ENCODE data around the gene SMAD6. TPM values are rescaled to one million over a fixed set of nuclear protein-coding genes. Genes with fewer than 3 reads are reported as not detected.

The SMAD6 gene
- total and polyA plus RNA-seq, 2 of the 4 experiments (the other 2 are of a cell fraction): 4.8 to 8.5 TPM

- H2BK120ac ChIP-seq (ENCODE audit: low read depth, low read length): no peak overlapping the region
- no peak overlapping the region for H4K91ac ChIP-seq (ENCODE audit: insufficient read depth, low read depth, low read length)
- H4K20me1 ChIP-seq (ENCODE audit: insufficient read depth, low read length): peaks cover 22% of the 10 kb centered on the region
- H3K4me2 ChIP-seq (ENCODE audit: low read depth, low read length): no peak overlapping the region
- BruUV-seq (replicated peaks): no TSS peak
- no peak overlapping the region for H2AK5ac ChIP-seq (ENCODE audit: low read depth, low read length)
- no peak overlapping the region for H3K14ac ChIP-seq (replicated peaks; ENCODE audit: low read depth, low read length)
- no peak overlapping the region for H3K27ac ChIP-seq (ENCODE audit: insufficient read depth, low read length)
- H3K4me3 ChIP-seq (ENCODE audit: insufficient read depth, low read depth, low read length): no peak overlapping the region
- H3K4ac ChIP-seq (ENCODE audit: low read depth, low read length): no peak overlapping the region
- no peak overlapping the region for H2BK15ac ChIP-seq (ENCODE audit: low read depth, low read length)
- in situ Hi-C loops (cut with MboI; ENCODE audit: low sequenced_read_pairs): no loop called here
- 0 out of 2 replicates have a peak overlapping the region, but pooled peaks have one; percentile 20 for H3K23ac ChIP-seq (ENCODE audit: low read depth, low read length)
- no peak overlapping the region for H2BK5ac ChIP-seq (ENCODE audit: low read depth, low read length, poor library complexity, severe bottlenecking)
- ATAC-seq (ENCODE audit: low read depth) (no peak), DNase-seq (no peak)
- ChIA-PET CTCF (no interaction called here), POLR2A (ENCODE audit: unreplicated experiment) (no interaction called here)
- H3K56ac ChIP-seq (ENCODE audit: extremely low read depth, insufficient read depth, low read length): no peak overlapping the region
- no peak overlapping the region for H3K9ac ChIP-seq (ENCODE audit: low read depth, low read length)
- H2BK20ac ChIP-seq (ENCODE audit: low read depth, low read length): no peak overlapping the region
- WGBS, 2 experiments (ENCODE audit: extremely low coverage in 2 of 2, insufficient read length in 1 of 2): 100% methylated on average over 1 of the region's 11 CpGs; no CpG with 5 or more reads in 1 of the 2 experiments
- peaks cover 40 to 77% of the 10 kb centered on the region in 2 experiments for H3K79me1 ChIP-seq (ENCODE audit: low read depth in 1 of 2, low read length in 2 of 2)
- H3K36me3 ChIP-seq (ENCODE audit: control insufficient read depth, insufficient read depth, low read length): peaks cover 2% of the 10 kb centered on the region
- peaks cover 29% of the 10 kb centered on the region; the same call in 1 of the 2 replicates for H3K9me1 ChIP-seq (ENCODE audit: insufficient read depth, low read length)
- H4K5ac ChIP-seq (ENCODE audit: low read depth, low read length): no peak overlapping the region
- H2AK9ac ChIP-seq (replicated peaks; ENCODE audit: low read depth, low read length, poor library complexity): peak overlapping the region; percentile 10
- H3K9me3 ChIP-seq (ENCODE audit: control insufficient read depth, insufficient read depth, low read length): no peaks in the 10 kb centered on the region
- no peak overlapping the region for H3K18ac ChIP-seq (ENCODE audit: low read depth, low read length)
- dilution Hi-C loops (cut with HindIII; ENCODE audit: low sequenced_read_pairs, unreplicated experiment): no loop called here
- intact Hi-C loops (cut with micrococcal nuclease): no loop called here
- TF ChIP-seq RCOR1 (IDR thresholded peaks at IDR 0.05; ENCODE audit: insufficient replicate concordance, low read length) (no peak), RAD21 (IDR thresholded peaks at IDR 0.05; ENCODE audit: low read length) (no peak), FOS (IDR thresholded peaks at IDR 0.05; ENCODE audit: low read depth, low read length) (no peak), MAFK (IDR thresholded peaks at IDR 0.05; ENCODE audit: low read depth, low read length) (no peak), MAZ (IDR thresholded peaks at IDR 0.05; ENCODE audit: borderline replicate concordance, low read depth, low read length) (no peak), POLR2A (IDR thresholded peaks at IDR 0.05; ENCODE audit: low read depth, low read length) (no peak), CEBPB (IDR thresholded peaks at IDR 0.05; ENCODE audit: low read depth, low read length) (no peak), MXI1 (IDR thresholded peaks at IDR 0.05; ENCODE audit: borderline replicate concordance, low read depth, low read length) (no peak), NFE2L2 (IDR thresholded peaks at IDR 0.05; ENCODE audit: low read depth, low read length) (no peak), CHD1 (IDR thresholded peaks at IDR 0.05; ENCODE audit: low read depth, low read length) (no peak), BHLHE40 (IDR thresholded peaks at IDR 0.05; ENCODE audit: low read depth, low read length) (no peak), SMC3 (IDR thresholded peaks at IDR 0.05; ENCODE audit: low read depth, low read length) (no peak), RFX5 (IDR thresholded peaks at IDR 0.05; ENCODE audit: low read depth, low read length) (no peak)
- TF ChIP-seq, protein P1, sequence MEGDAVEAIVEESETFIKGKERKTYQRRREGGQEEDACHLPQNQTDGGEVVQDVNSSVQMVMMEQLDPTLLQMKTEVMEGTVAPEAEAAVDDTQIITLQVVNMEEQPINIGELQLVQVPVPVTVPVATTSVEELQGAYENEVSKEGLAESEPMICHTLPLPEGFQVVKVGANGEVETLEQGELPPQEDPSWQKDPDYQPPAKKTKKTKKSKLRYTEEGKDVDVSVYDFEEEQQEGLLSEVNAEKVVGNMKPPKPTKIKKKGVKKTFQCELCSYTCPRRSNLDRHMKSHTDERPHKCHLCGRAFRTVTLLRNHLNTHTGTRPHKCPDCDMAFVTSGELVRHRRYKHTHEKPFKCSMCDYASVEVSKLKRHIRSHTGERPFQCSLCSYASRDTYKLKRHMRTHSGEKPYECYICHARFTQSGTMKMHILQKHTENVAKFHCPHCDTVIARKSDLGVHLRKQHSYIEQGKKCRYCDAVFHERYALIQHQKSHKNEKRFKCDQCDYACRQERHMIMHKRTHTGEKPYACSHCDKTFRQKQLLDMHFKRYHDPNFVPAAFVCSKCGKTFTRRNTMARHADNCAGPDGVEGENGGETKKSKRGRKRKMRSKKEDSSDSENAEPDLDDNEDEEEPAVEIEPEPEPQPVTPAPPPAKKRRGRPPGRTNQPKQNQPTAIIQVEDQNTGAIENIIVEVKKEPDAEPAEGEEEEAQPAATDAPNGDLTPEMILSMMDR (conservative IDR thresholded peaks at IDR 0.05; ENCODE audit: low read depth, low read length): no peak
- TF ChIP-seq, protein P2, sequence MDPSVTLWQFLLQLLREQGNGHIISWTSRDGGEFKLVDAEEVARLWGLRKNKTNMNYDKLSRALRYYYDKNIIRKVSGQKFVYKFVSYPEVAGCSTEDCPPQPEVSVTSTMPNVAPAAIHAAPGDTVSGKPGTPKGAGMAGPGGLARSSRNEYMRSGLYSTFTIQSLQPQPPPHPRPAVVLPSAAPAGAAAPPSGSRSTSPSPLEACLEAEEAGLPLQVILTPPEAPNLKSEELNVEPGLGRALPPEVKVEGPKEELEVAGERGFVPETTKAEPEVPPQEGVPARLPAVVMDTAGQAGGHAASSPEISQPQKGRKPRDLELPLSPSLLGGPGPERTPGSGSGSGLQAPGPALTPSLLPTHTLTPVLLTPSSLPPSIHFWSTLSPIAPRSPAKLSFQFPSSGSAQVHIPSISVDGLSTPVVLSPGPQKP (IDR thresholded peaks at IDR 0.05; ENCODE audit: borderline replicate concordance, low read depth, low read length): no peak
- peaks cover 22% of the 10 kb centered on the region for H3K4me1 ChIP-seq (ENCODE audit: control insufficient read depth, insufficient read depth, low read length)
- H2AFZ ChIP-seq (replicated peaks; ENCODE audit: low read length, poor library complexity): no peak overlapping the region
- no peaks in the 10 kb centered on the region for H3K27me3 ChIP-seq (ENCODE audit: control insufficient read depth, insufficient read depth, low read length)
- no peak overlapping the region for H4K8ac ChIP-seq (ENCODE audit: low read depth in 2 of 2, low read length in 2 of 2)
Measured at GRCh38 chr15:66737243-66738010, 35.4 kb downstream of the SMAD6 start.

Data from IMR-90 (cell line).